ENCODE measurements around the gene TXNDC8.

DNA sequence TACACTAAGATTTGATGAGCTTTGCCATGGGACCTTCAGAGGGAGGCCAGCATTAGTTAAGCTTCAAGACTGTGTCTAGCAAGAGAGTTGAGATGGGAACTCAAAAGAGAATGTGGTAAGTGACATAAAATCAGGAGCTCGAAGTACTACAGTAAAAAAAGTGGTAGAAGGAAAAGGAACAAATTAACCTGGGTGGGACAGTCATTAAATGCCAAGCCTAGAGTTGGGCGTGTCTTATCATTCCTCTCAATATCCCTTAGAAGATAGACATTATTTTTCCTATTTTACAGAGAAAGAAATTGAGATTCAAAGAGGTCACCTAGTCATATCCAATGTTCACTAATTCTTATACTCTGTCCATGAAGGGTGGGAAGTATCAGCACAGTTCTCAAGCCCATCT, 78.1 kb downstream of the TXNDC8 start:
- TF ChIP-seq, protein P1, sequence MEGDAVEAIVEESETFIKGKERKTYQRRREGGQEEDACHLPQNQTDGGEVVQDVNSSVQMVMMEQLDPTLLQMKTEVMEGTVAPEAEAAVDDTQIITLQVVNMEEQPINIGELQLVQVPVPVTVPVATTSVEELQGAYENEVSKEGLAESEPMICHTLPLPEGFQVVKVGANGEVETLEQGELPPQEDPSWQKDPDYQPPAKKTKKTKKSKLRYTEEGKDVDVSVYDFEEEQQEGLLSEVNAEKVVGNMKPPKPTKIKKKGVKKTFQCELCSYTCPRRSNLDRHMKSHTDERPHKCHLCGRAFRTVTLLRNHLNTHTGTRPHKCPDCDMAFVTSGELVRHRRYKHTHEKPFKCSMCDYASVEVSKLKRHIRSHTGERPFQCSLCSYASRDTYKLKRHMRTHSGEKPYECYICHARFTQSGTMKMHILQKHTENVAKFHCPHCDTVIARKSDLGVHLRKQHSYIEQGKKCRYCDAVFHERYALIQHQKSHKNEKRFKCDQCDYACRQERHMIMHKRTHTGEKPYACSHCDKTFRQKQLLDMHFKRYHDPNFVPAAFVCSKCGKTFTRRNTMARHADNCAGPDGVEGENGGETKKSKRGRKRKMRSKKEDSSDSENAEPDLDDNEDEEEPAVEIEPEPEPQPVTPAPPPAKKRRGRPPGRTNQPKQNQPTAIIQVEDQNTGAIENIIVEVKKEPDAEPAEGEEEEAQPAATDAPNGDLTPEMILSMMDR (IDR thresholded peaks at IDR 0.05) = no peak
- TF ChIP-seq EZH2phosphoT487 (IDR thresholded peaks at IDR 0.05) = no peak
- no peak for TF ChIP-seq EZH2 (IDR thresholded peaks at IDR 0.05)

Data from neural progenitor cell (in vitro differentiated cells).